Panc1 (cell line): ENCODE results near the gene TMEM101. TPM values are rescaled to one million over a fixed set of nuclear protein-coding genes. Genes with fewer than 3 reads are reported as not detected.
"Not testable (repeated sequence)": the region's sequence is repeated elsewhere in the genome, so short reads cannot be mapped to it uniquely, and the experiment has no call there.

Experiments used
- ATAC-seq: fragments of 200-7000 bp; cut with Tn5 transposase; 2 replicates; pipeline ENCODE4 v1.9.1; 2020; ENCODE audit warnings: mild to moderate bottlenecking, moderate library complexity
- BruUV-seq: library from RNA; stranded (reverse); fragments of 400-500 nt; replicated peaks from 2 replicates; lab custom pipeline; 2021; lab: Mats Ljungman, UMichigan
- CTCF ChIA-PET: fragments of 300-600 bp; sonication (Branson Sonifier 250); formaldehyde crosslinking; loops from one replicate; lab custom pipeline; 2022; ENCODE audit warnings: antibody characterized with exemption; lab: Charles Lee
- POLR2A ChIA-PET: fragments of 300-600 bp; sonication (Branson Sonifier 250); formaldehyde crosslinking; loops from one replicate; lab custom pipeline; 2022; ENCODE audit warnings: antibody characterized with exemption; lab: Charles Lee
- DNase-seq: peaks from one replicate; pipeline ENCODE4 v3.0.0-alpha.2; 2010; ENCODE audit warnings: low read depth, low spot score
- H3K27ac ChIP-seq: 2 replicates; pipeline ENCODE4 v1.5.1; 2011; ENCODE audit warnings: mild to moderate bottlenecking, low read length, inconsistent platforms
- H3K27me3 ChIP-seq: fragments of 200-500 bp; sonication (Bioruptor generic); 2 replicates; pipeline ENCODE4 v1.6.0; 2014; ENCODE audit warnings: low read length, inconsistent platforms; ENCODE audit not compliant: control insufficient read depth, insufficient read depth
- H3K36me3 ChIP-seq: fragments of 200-500 bp; sonication (Bioruptor generic); 2 replicates; pipeline ENCODE4 v1.5.1; 2014; ENCODE audit warnings: inconsistent platforms, mild to moderate bottlenecking, low read length, moderate library complexity; ENCODE audit not compliant: control insufficient read depth, insufficient read depth
- H3K4me1 ChIP-seq: 2 replicates; pipeline ENCODE4 v1.5.1; 2011; ENCODE audit warnings: inconsistent platforms, mild to moderate bottlenecking, low read length, moderate library complexity; ENCODE audit not compliant: control insufficient read depth, insufficient read depth
- H3K4me3 ChIP-seq, 2 experiments: 2 replicates each; pipeline ENCODE4 v1.5.1; 2011 to 2012; ENCODE audit warnings: low read depth in 2 of 2, low read length in 2 of 2, mild to moderate bottlenecking in 2 of 2, inconsistent platforms in 1 of 2, moderate library complexity in 1 of 2
- H3K9me3 ChIP-seq: fragments of 200-500 bp; sonication (Bioruptor generic); 2 replicates; pipeline ENCODE4 v1.5.1; 2014; ENCODE audit warnings: low read depth, mild to moderate bottlenecking, inconsistent platforms, low read length, moderate library complexity; ENCODE audit not compliant: control insufficient read depth, insufficient read depth
- POLR2AphosphoS5 ChIP-seq: IDR thresholded peaks from 2 replicates; pipeline ENCODE4 v1.6.1; 2012; ENCODE audit warnings: mild to moderate bottlenecking, low read depth, low read length, moderate library complexity
- SIN3A ChIP-seq: IDR thresholded peaks from 2 replicates; pipeline ENCODE4 v1.6.1; 2012; ENCODE audit warnings: low read depth, mild to moderate bottlenecking, low read length, moderate library complexity, borderline replicate concordance; ENCODE audit not compliant: insufficient read depth
- TCF7L2 ChIP-seq: IDR thresholded peaks from 2 replicates; pipeline ENCODE4 v1.6.1; 2011; ENCODE audit warnings: mild to moderate bottlenecking, low read depth, low read length, inconsistent platforms
- in situ Hi-C: cut with HindIII; loops from 2 replicates; pipeline ENCODE4 v1.10.0; 2016; ENCODE audit warnings: low sequenced_read_pairs, low pct_unique_long_range_greater_than_20kb
- intact Hi-C: fragments of 100-400 bp; cut with micrococcal nuclease; formaldehyde crosslinking; loops from one replicate; pipeline ENCODE4 v1.10.0; 2022; ENCODE audit not compliant: unreplicated experiment
- total RNA-seq: library from RNA; stranded (reverse); gene quantifications from one replicate; pipeline ENCODE4 v1.2.1, GENCODE V29; 2021; ENCODE audit not compliant: unreplicated experiment
- TF ChIP-seq, protein P1 (sequence below), 2 experiments: IDR thresholded peaks; 2 replicates each; pipeline ENCODE4 v1.6.1; 2011 to 2012; ENCODE audit warnings: low read depth in 2 of 2, control low read depth in 1 of 2, low read length in 1 of 2, mild to moderate bottlenecking in 1 of 2, moderate library complexity in 1 of 2; ENCODE audit not compliant: insufficient read depth in 1 of 2
- TF ChIP-seq, protein P2 (sequence below): fragments of 450-650 bp; IDR thresholded peaks from 2 replicates; pipeline ENCODE4 v1.5.1; 2017; ENCODE audit warnings: mild to moderate bottlenecking

The TMEM101 gene
- total RNA-seq, 1 experiment from 2014 or later: 32.8 TPM

- Histone ChIP-seq H3K4me3 (no peak overlapping the region), H3K27me3 (no peaks in the 10 kb centered on the region), H3K27ac (no peak overlapping the region), H3K36me3 (peaks cover 6% of the 10 kb centered on the region), H3K9me3 (no peaks in the 10 kb centered on the region), H3K4me1 (no peaks in the 10 kb centered on the region)
- ChIA-PET CTCF (no interaction called here), POLR2A (no interaction called here)
- intact Hi-C loops: no loop called here
- no TSS peak for BruUV-seq
- DNase-seq: no peak
- in situ Hi-C loops: no loop called here
- no peak for ATAC-seq
- TF ChIP-seq TCF7L2 (no peak), POLR2AphosphoS5 (no peak), SIN3A (no peak)
- TF ChIP-seq, protein P1, sequence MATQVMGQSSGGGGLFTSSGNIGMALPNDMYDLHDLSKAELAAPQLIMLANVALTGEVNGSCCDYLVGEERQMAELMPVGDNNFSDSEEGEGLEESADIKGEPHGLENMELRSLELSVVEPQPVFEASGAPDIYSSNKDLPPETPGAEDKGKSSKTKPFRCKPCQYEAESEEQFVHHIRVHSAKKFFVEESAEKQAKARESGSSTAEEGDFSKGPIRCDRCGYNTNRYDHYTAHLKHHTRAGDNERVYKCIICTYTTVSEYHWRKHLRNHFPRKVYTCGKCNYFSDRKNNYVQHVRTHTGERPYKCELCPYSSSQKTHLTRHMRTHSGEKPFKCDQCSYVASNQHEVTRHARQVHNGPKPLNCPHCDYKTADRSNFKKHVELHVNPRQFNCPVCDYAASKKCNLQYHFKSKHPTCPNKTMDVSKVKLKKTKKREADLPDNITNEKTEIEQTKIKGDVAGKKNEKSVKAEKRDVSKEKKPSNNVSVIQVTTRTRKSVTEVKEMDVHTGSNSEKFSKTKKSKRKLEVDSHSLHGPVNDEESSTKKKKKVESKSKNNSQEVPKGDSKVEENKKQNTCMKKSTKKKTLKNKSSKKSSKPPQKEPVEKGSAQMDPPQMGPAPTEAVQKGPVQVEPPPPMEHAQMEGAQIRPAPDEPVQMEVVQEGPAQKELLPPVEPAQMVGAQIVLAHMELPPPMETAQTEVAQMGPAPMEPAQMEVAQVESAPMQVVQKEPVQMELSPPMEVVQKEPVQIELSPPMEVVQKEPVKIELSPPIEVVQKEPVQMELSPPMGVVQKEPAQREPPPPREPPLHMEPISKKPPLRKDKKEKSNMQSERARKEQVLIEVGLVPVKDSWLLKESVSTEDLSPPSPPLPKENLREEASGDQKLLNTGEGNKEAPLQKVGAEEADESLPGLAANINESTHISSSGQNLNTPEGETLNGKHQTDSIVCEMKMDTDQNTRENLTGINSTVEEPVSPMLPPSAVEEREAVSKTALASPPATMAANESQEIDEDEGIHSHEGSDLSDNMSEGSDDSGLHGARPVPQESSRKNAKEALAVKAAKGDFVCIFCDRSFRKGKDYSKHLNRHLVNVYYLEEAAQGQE (IDR thresholded peaks at IDR 0.05; ENCODE audit: insufficient read depth in 1 of 2, low read depth in 2 of 2, low read length in 1 of 2): no peak
- TF ChIP-seq, protein P2, sequence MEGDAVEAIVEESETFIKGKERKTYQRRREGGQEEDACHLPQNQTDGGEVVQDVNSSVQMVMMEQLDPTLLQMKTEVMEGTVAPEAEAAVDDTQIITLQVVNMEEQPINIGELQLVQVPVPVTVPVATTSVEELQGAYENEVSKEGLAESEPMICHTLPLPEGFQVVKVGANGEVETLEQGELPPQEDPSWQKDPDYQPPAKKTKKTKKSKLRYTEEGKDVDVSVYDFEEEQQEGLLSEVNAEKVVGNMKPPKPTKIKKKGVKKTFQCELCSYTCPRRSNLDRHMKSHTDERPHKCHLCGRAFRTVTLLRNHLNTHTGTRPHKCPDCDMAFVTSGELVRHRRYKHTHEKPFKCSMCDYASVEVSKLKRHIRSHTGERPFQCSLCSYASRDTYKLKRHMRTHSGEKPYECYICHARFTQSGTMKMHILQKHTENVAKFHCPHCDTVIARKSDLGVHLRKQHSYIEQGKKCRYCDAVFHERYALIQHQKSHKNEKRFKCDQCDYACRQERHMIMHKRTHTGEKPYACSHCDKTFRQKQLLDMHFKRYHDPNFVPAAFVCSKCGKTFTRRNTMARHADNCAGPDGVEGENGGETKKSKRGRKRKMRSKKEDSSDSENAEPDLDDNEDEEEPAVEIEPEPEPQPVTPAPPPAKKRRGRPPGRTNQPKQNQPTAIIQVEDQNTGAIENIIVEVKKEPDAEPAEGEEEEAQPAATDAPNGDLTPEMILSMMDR: no peak
Observed at GRCh38 chr17:44037471-44037870, 22.7 kb upstream of the TMEM101 start.

GRCh38 chr17:44034688-44035087, 19.9 kb upstream of the TMEM101 start:
- H3K27ac ChIP-seq, H3K27me3 ChIP-seq, H3K4me3 ChIP-seq, intact Hi-C loops, DNase-seq, BruUV-seq, H3K9me3 ChIP-seq, CTCF ChIA-PET, ATAC-seq, in situ Hi-C loops, H3K4me1 ChIP-seq, POLR2A ChIA-PET, H3K36me3 ChIP-seq: not testable (repeated sequence)

DNA sequence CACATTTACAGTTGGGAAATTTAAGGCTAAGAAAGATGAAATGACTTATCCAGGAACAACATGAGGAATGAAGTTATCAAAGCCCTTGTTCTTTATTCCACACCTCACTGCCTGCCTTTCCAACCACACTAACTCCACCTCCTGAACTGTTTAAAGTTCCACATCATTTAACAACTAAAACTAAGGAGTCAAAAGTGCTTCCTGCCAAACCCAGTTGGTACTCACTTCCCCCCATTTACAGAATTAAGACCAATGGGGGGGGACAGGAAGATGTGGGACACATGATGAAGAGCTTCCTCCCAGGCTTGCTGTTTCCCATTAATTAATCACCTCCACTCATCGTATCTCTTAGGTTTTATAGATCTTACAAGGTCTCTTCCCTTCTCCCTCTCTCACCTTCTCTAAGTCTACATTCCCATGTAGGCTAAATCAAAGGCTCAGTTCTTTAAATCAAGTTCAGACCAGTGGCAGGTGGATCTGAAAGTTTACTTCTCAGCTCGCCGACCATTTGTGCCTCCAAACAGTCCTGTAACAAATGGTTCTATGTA, 19.2 kb upstream of the TMEM101 start:
- TF ChIP-seq, protein P2: no peak
- TF ChIP-seq SIN3A (no peak), POLR2AphosphoS5 (no peak), TCF7L2 (no peak)
- TF ChIP-seq, protein P1 (IDR thresholded peaks at IDR 0.05; ENCODE audit: insufficient read depth in 1 of 2, low read depth in 2 of 2, low read length in 1 of 2): no peak
- in situ Hi-C loops: no loop called here
- ChIA-PET CTCF (no interaction called here), POLR2A (no interaction called here)
- no peak for ATAC-seq
- H3K27me3 ChIP-seq: no peaks in the 10 kb centered on the region
- H3K9me3 ChIP-seq: no peaks in the 10 kb centered on the region
- DNase-seq: no peak
- H3K4me1 ChIP-seq: no peaks in the 10 kb centered on the region
- peaks cover 6% of the 10 kb centered on the region for H3K36me3 ChIP-seq
- intact Hi-C loops: no loop called here
- H3K4me3 ChIP-seq: no peak overlapping the region
- BruUV-seq: TSS peak; percentile 12
- H3K27ac ChIP-seq: no peak overlapping the region
